ENCODE results near the gene ADAP1.
"Not testable (repeated sequence)": the region's sequence is repeated elsewhere in the genome, so short reads cannot be mapped to it uniquely, and the experiment has no call there.

ADAP1 gene

GRCh38 chr7:958221-959200 is 4.0 kb upstream of the ADAP1 start:
- no peak for DNase-seq

GRCh38 chr7:957418-958220 is 3.1 kb upstream of the ADAP1 start:
- peak; percentile 74 to 76 for DNase-seq

- DNase-seq = no peak
These were observed 1.6 kb upstream of the ADAP1 start for GRCh38 chr7:956031-956430.

GRCh38 chr7:953547-954327 is 743 bp downstream of the ADAP1 start:
- DNase-seq = peak; percentile 72 to 81

- no peak for DNase-seq
These were observed 1.7 kb downstream of the ADAP1 start for GRCh38 chr7:952548-953441.

- no peak for DNase-seq
These were observed 2.5 kb downstream of the ADAP1 start for GRCh38 chr7:951881-952547.

- no peak for DNase-seq
These were observed 5.2 kb downstream of the ADAP1 start for GRCh38 chr7:949021-949934.

- no peak for DNase-seq
These were observed 6.9 kb downstream of the ADAP1 start for GRCh38 chr7:947391-948210.

GRCh38 chr7:946256-946996 is 8.1 kb downstream of the ADAP1 start:
- no peak for DNase-seq

- DNase-seq = no peak
These were observed 8.8 kb downstream of the ADAP1 start for GRCh38 chr7:945556-946255.

GRCh38 chr7:945147-945555 is 9.3 kb downstream of the ADAP1 start:
- DNase-seq = no peak

- DNase-seq = no peak
These were observed 9.7 kb downstream of the ADAP1 start for GRCh38 chr7:944744-945143.

GRCh38 chr7:943793-944192 is 10.7 kb downstream of the ADAP1 start:
- DNase-seq = not testable (repeated sequence)

GRCh38 chr7:940599-941408 is 13.7 kb downstream of the ADAP1 start:
- DNase-seq = peak; percentile 40 to 74

- no peak for DNase-seq
These were observed 14.6 kb downstream of the ADAP1 start for GRCh38 chr7:939843-940242.

- no peak for DNase-seq
These were observed 15.8 kb downstream of the ADAP1 start for GRCh38 chr7:938546-939185.

Data from inflammatory macrophage (primary cell).